ENCODE measurements around the gene BRMS1.
A peak's percentile ranks its signal among the peaks of the same experiment; 100 is the strongest.

The BRMS1 gene

DNA sequence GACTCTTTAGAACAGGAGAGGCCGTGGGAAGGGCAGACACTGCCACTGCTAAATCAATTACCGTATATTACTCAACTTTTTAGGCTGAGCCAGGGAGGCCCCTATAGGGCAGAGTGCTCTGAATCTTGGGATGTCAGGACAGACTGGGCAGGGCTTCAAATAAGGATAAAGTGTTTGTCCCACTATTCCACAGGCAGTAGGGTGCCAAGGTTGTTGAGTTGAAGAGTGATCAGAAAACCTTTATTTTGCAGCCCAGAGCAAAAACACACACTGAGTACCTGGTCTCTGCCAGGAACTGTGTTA is 4.1 kb upstream of the BRMS1 start:
- peaks cover 40% of the 10 kb centered on the region for H3K4me1 Mint-ChIP-seq
- peaks cover 7% of the 10 kb centered on the region for H3K27me3 Mint-ChIP-seq
- CTCF ChIA-PET, result interaction anchor here (2.7 kb wide), 1 partner anchor 15 kb away, joined by 8 read pairs; no protein-coding TSS in a partner anchor
- peaks cover 12% of the 10 kb centered on the region for H3K36me3 Mint-ChIP-seq
- H3K4me3 Mint-ChIP-seq, result peak overlapping the region; percentile 95
- H3K9me3 Mint-ChIP-seq, result no peaks in the 10 kb centered on the region
- H3K27ac Mint-ChIP-seq, result no peak overlapping the region
- no peak for DNase-seq

DNA sequence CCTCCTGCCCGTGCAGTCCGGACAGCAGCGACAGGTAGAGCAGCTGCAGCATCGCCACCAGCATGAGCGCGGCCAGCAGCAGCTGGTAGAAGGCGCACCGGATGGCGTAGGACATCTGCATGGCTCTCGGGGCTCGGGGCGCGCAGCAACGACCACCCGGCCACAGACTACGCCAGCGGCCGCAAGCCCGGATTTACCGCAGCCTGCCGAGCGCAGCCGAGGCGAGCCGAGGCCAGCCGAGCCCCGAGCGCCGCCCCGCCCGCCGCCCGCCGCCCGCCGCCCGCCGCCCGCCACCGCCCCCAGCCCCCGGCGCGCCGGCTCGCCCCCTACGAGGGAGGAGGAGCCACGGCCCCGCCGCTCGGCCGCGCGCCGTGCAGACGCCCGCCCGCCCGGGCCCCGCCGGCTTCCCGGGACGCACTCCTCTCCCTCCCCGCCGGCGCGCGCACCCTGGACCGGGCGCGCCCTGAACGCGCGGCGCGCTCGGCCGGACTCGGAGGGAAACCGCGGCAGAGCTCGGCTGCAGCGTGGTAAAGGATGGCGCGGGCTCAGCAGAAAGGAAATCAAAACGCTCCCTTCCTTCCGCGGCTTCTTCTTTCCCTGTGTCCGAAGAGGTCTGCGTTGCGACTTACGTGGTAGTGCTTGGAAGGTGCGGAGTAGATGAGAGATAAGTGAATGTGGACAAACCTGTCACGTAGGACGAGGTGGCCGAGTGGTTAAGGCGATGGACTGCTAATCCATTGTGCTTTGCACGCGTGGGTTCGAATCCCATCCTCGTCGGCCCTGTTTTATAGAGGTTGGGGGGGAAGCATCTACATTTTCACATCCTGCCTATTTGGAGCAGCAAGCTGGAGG is 2.7 kb upstream of the BRMS1 start, which contains the start of gene B4GAT1:
Gene B4GAT1, minus strand, starts transcription at position 205 of the 852 bp plus-strand sequence. Its CDS starts 84 bp downstream, at position 121.
- CTCF ChIA-PET, result interaction anchor here (0.7 to 4.2 kb wide), 5 partner anchors 16 to 41 kb away, joined by 3 to 29 read pairs (median 5); no protein-coding TSS in a partner anchor
- peak; percentile 88 for DNase-seq
- Mint-ChIP-seq H3K36me3 (peaks cover 15% of the 10 kb centered on the region), H3K27ac (peak within 1 kb of the TSS; percentile 96), H3K9me3 (no peaks in the 10 kb centered on the region), H3K4me1 (peaks cover 54% of the 10 kb centered on the region), H3K4me3 (peak within 1 kb of the TSS; percentile 95), H3K27me3 (peaks cover 7% of the 10 kb centered on the region)

DNA sequence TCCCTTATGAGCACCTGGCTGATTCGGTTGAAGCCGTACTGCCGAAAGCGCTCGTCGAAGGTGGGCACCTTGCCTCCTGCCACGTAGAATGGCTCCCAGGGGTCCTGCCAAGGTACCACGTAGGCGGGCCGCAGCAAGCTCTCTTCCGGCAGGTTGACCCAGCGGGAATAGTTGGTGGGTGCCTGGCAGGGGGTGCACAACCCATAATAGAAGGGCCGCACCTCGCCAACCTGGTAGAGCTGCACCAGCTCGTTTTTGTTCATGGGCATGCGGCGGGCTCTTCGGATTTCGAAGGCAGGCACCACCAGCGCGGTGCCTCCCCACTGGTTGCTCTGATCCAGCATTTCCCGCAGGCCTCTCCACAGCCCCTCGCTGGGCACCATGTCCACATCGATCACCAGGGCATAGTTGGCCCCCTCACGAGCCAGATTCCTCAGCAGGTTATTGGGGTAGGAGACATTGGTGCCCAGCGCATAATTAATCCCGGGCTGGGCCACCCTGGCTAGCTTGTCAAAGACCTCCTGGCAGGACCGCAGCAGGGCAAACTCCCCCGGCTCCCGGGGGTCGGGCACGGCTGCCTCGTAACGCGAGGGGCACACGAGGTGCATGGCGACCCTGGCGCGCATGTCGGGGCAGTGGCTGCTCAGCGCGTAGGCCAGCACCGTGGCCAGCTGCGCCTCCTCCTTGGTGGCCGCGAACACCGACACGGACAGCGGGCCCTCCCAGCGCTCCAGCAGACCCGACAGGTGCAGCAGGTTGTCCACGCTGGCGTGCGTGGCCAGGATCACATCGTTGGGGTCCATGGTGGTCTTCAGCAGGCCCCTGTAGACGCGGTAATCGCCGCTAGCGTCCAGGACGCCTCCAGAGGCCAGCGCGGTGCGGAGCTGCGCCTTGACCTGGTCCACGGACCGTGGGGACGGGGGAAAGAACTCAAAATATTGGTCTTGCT is 1.8 kb upstream of the BRMS1 start:
- H3K36me3 Mint-ChIP-seq, result peaks cover 15% of the 10 kb centered on the region

DNA sequence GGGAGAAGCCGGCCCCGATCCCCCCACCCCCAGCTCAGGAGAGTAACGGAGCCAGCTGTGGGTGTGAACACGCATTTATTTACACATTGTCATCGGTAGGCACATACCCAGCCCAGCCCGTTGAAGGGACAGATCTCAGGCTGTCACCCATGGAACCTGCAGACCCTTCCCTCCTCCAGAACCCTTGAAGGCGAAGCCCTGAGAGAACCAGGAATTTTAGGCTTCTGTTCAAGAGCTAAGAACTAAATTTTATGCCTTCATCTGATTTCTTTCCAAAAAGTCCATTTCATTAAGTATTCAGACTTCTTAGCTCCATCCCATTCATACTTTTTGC is 379 bp upstream of the BRMS1 start:
- DNase-seq, result no peak
- peaks cover 22% of the 10 kb centered on the region for H3K36me3 Mint-ChIP-seq
- no peaks in the 10 kb centered on the region for H3K9me3 Mint-ChIP-seq
- H3K27ac Mint-ChIP-seq, result peak overlapping the region; percentile 92
- CTCF ChIA-PET, result interaction anchor here (1.0 to 4.2 kb wide), 3 partner anchors 20 to 44 kb away, joined by 5 to 29 read pairs (median 11); no protein-coding TSS in a partner anchor
- peaks cover 54% of the 10 kb centered on the region for H3K4me1 Mint-ChIP-seq
- peaks cover 7% of the 10 kb centered on the region for H3K27me3 Mint-ChIP-seq
- peak overlapping the region; percentile 94 for H3K4me3 Mint-ChIP-seq

More for the DNA sequence above, 1.8 kb upstream of the BRMS1 start:
- H3K9me3 Mint-ChIP-seq, result no peaks in the 10 kb centered on the region
- peak overlapping the region; percentile 94 for H3K4me3 Mint-ChIP-seq
- CTCF ChIA-PET, result interaction anchor here (1.3 to 4.2 kb wide), 3 partner anchors 17 to 35 kb away, joined by 5 to 29 read pairs (median 8); no protein-coding TSS in a partner anchor
- peaks cover 54% of the 10 kb centered on the region for H3K4me1 Mint-ChIP-seq
- H3K27ac Mint-ChIP-seq, result peak overlapping the region; percentile 67
- peak; percentile 27 for DNase-seq
- H3K27me3 Mint-ChIP-seq, result peaks cover 7% of the 10 kb centered on the region

DNA sequence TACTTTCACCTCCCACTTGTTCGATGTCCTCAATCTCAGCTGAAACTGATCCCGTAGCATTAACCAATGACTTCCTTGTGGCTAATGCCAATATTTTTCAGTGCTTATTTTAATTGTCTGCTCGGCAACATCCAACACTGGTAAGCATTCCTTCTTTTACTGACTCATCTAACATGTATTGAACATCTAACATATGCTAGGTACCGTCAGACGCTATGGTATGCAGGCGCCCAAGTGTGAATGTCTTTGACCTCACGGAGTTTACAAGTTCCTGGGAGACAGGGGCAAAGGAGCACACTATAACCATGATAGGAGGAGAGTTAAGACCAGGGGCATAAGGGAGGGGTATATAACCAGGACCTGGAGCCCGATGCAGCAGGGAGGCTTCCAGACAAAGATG is 1.7 kb downstream of the BRMS1 start:
- Mint-ChIP-seq H3K4me3 (peak overlapping the region; percentile 94), H3K9me3 (no peaks in the 10 kb centered on the region), H3K4me1 (peaks cover 49% of the 10 kb centered on the region), H3K36me3 (peaks cover 31% of the 10 kb centered on the region), H3K27me3 (peaks cover 5% of the 10 kb centered on the region), H3K27ac (peak overlapping the region; percentile 70)
- CTCF ChIA-PET, result interaction anchor here (1.0 kb wide), 1 partner anchor 31 kb away, joined by 4 read pairs; no protein-coding TSS in a partner anchor
- DNase-seq, result no peak

DNA sequence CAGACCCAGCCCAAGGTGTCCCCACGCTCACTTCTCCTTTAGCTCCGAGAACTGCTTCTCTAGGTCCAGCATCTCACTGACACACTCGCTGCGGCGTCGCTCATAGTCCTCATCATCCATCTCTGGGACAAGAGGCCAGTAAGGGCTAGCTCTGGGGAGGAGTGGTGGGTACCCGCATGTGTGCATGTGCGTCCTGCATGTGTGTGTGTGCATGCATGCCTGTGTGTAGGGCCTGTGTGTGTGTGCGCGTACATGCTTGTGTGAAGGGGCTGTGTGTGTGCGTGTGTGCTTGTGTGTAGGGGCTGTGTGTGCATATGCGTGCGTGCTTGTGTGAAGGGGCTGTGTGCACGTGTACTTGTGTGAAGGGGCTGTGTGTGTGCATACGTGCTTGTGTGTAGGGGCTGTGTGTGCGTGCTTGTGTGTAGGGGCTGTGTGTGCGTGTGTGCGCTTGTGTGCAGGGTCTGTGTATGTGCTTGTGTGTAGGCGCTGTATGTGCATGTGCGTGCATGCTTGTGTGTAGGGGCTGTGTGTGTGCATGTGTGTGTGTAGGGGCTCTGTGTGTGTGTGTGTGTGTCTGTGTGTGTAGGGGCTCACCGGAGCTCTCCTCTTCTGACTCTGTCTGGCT is 3.3 kb downstream of the BRMS1 start:
- Mint-ChIP-seq H3K27ac (peak overlapping the region; percentile 37), H3K4me3 (no peak overlapping the region), H3K36me3 (peaks cover 37% of the 10 kb centered on the region), H3K9me3 (no peaks in the 10 kb centered on the region), H3K4me1 (peaks cover 51% of the 10 kb centered on the region), H3K27me3 (peaks cover under 1% of the 10 kb centered on the region)
- DNase-seq, result no peak
- CTCF ChIA-PET, result no interaction called here

DNA sequence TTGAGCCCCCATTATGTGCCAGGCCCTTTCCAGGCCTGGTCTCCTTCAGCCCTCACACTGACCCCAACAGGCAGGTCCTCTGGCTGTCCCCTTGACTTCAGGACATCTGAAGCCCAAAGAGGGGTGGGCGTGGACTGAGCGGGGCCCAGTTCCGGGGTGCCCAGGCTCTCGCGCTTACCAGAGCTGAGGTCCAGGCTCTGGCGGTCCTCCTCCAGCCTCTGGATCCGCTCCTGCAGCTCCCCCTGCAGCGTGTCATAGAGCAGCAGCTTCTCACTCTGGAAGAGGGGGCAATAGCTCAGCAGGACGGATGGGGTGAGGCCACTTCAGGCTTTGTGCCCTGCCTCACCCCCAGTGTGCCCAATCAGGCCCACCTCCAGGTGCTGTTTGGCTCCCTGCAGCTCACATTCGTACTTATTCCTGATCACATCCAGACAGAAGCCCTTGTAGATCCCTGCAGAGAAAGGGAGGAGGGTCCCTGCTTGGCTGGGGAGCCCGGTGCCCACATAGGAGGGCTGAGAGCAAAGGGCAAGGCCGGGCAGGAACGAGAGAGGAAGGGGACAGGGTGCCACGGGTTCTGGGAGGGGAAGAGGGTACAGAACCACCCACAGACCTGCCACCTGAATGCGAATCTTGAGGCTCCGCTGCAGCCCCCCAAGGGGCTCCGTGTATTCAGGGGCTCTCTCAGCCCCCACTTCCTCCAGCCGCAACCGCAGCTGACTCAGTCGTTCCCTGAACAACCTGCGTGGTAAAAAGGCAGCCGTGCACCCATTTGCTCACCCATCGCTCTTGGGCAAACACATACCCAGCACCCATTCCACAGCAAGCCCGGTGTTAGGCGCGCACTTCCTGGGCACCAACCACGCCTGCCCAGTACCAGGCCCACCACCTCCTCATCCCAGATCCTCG is 4.1 kb downstream of the BRMS1 start:
- Mint-ChIP-seq H3K36me3 (peaks cover 38% of the 10 kb centered on the region), H3K27me3 (peaks cover 7% of the 10 kb centered on the region), H3K27ac (peak overlapping the region; percentile 37), H3K9me3 (no peaks in the 10 kb centered on the region), H3K4me3 (no peak overlapping the region), H3K4me1 (peaks cover 50% of the 10 kb centered on the region)
- DNase-seq, result no peak
- CTCF ChIA-PET, result interaction anchor here (3.5 kb wide), 1 partner anchor 29 kb away, joined by 16 read pairs; no protein-coding TSS in a partner anchor

DNA sequence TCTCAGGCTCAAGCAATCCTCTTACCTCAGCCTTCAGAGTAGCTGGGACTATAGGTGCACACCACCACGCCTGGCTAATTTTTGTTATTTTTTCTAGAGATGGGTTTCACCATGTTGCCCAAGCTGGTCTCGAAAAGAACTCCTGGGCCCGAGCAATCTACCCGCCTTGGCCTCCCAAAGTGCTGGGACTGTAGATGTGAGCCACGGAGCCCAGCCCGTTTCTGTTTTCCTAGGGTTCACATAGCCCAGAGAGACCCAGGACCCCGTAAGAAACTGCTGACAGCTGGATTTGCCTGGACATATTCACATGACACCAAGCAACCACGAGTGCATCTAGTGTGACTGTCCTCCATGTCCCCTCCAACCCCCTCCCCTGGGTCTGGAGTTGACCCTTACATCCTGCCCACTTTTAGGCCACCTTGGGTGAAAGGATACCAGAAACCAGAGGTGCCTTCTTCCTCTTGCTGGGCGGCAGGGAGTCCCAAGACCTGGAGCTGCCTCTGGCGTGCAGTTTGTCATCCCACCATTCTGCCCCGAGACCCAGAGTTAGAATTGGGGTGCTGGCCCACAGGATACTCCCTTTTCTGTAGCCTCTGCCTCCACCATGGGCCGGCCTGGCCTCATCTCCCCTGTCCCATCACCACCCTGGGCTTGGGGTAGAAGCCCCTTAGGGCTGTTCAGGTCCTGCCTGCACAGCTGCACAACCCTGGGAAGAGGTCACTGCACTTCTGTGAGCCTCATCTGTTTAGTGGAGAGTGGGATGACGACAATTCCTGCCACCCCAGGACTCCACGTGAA is 5.0 kb downstream of the BRMS1 start:
- CTCF ChIA-PET, result interaction anchor here (1.2 to 3.5 kb wide), 2 partner anchors 28 to 46 kb away, joined by 3 to 16 read pairs; no protein-coding TSS in a partner anchor
- H3K27ac Mint-ChIP-seq, result no peak overlapping the region
- peaks cover 46% of the 10 kb centered on the region for H3K4me1 Mint-ChIP-seq
- peaks cover 14% of the 10 kb centered on the region for H3K27me3 Mint-ChIP-seq
- no peak overlapping the region for H3K4me3 Mint-ChIP-seq
- no peak for DNase-seq
- no peaks in the 10 kb centered on the region for H3K9me3 Mint-ChIP-seq
- peaks cover 37% of the 10 kb centered on the region for H3K36me3 Mint-ChIP-seq

DNA sequence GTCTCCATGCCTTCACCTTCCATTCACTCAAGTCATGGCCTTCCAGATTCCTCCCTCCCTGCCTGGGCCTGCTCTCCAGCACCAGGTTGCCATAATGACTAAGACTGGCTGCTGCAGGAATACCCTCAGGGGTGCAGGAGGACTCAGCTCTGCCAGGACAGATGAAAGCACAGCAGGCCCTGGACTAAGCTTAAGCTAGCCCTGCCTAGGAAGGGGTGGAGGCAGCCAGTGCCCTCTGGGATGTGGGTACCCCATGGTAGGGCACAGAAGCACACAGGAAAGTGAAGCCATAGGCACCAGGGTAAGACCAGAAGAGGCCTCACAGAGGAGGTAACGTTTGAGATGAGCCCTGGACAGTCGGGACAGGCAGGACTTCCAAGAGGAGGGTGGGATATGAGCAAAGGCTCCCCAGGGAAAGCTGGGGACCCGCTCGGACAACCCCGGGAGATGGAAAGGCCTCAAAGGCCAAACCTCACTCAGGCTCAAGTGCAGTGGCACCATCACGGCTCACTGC is 5.7 kb downstream of the BRMS1 start:
- H3K27me3 Mint-ChIP-seq, result peaks cover 14% of the 10 kb centered on the region
- H3K4me3 Mint-ChIP-seq, result no peak overlapping the region
- H3K4me1 Mint-ChIP-seq, result peaks cover 39% of the 10 kb centered on the region
- DNase-seq, result no peak
- H3K9me3 Mint-ChIP-seq, result no peaks in the 10 kb centered on the region
- H3K36me3 Mint-ChIP-seq, result peaks cover 34% of the 10 kb centered on the region
- no peak overlapping the region for H3K27ac Mint-ChIP-seq
- CTCF ChIA-PET, result interaction anchor here (1.2 to 3.5 kb wide), 2 partner anchors 27 to 47 kb away, joined by 3 to 16 read pairs; no protein-coding TSS in a partner anchor

DNA sequence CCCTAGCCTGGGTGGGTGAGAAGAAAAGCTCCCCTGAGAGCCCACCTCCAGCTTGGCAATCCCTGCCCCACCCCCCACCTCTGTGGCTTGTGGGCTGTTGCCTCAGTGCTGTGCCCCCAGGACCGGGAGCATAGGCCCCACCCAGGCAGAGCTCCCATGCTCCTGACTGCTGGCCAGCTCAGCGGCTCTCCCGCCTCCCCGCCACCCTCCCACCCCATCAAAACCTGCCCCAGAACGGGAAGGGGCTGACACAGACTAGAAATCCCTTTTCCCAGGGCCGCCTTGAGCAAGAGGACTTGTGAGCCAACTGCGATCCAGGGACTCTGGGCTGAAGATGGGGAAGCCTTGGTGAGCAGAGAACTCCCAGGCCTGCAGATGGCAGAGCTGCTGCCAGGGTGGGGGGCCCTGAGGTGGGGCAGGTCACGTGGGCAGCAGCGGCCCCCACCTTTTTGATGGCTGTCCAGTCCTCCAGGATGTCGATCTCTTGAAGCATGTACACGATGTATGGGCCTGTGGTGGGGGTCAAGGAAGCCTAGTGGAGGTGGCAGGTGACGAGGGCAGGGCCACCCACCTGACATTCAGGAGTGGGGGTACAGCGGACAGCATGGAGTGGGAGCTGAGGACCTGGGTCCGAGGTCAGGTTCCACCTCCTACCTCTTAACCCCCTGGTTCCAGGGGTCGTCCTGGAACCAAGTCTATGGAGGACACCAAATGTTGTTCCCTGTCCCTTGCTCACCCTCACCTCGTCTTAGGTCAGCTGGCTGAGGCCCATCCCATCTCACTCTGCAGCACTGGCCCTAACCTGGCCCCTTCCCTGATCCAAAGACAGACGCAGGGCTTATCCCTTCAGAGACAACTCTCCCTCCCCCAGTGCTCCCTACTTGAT is 6.4 kb downstream of the BRMS1 start:
- Mint-ChIP-seq H3K27ac (no peak overlapping the region), H3K4me3 (no peak overlapping the region), H3K27me3 (peaks cover 14% of the 10 kb centered on the region), H3K36me3 (peaks cover 33% of the 10 kb centered on the region), H3K9me3 (no peaks in the 10 kb centered on the region), H3K4me1 (peaks cover 32% of the 10 kb centered on the region)
- no peak for DNase-seq
- CTCF ChIA-PET, result interaction anchor here (0.8 to 3.5 kb wide), 3 partner anchors 10 to 50 kb away, joined by 3 to 16 read pairs (median 3); no protein-coding TSS in a partner anchor

DNA sequence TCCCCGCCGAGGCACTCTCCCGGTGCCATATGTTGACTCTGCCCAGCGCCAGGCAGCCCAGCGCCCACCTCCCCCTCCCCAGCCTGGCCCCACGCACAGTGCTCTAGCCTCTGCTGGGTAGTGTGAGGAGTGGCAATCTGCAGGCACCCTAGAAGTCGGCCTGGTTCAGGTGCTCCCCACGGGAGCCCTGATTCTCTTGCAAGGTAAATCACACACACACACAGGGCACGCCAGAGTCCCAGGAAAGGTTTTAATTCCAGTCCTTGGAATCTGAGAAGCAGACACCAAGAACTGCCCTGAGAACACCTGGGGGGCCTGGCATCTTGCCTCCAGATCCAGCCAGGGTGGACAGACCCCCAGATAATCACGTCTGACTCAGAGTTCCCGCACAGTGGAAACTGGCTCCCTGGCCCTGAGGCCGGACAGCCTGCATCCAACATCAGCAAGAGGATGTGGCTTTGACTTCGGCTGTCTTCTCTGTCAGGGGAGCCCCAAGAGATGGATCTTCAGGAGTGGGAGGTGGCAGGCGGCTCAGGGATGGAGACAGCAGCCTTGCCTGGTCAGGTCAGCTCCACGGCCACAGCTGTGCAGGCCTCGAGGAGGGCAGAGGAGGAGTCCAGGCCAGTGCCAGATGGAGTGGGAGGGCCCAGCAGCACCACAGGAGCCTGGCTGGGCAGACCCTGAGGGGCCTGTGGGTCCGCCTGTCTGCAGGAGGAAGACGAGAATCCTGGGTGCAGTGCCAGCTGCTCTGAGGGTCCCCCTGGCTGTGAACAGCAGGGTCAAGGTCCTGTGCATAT is 7.6 kb downstream of the BRMS1 start:
- H3K27me3 Mint-ChIP-seq, result peaks cover 14% of the 10 kb centered on the region
- no peak overlapping the region for H3K27ac Mint-ChIP-seq
- DNase-seq, result no peak
- H3K9me3 Mint-ChIP-seq, result no peaks in the 10 kb centered on the region
- H3K4me1 Mint-ChIP-seq, result peaks cover 23% of the 10 kb centered on the region
- CTCF ChIA-PET, result interaction anchor here (0.8 to 3.5 kb wide), 4 partner anchors 8 to 51 kb away, joined by 3 to 27 read pairs (median 10); no protein-coding TSS in a partner anchor
- peaks cover 28% of the 10 kb centered on the region for H3K36me3 Mint-ChIP-seq
- H3K4me3 Mint-ChIP-seq, result no peak overlapping the region

Measured in activated naive CD4-positive, alpha-beta T cell treated with anti-CD3 and anti-CD28 coated beads, Interleukin-2, amount 10 ng/mL, durations not matched to agents 7 days and 5 days (primary cell).